Activated T-cell treated with anti-CD3 and anti-CD28 coated beads for 48 hours (primary cell): ENCODE measurements around the gene ITGB5.
"Not testable (repeated sequence)": the region's sequence is repeated elsewhere in the genome, so short reads cannot be mapped to it uniquely, and the experiment has no call there.

Experiments
- DNase-seq: peaks from one replicate; pipeline ENCODE4 v3.0.0-alpha.2; 2020; ENCODE audit warnings: low read depth

Gene ITGB5

GRCh38 chr3:124814620-124815421 is 72.3 kb downstream of the ITGB5 start:
- no peak for DNase-seq

DNA sequence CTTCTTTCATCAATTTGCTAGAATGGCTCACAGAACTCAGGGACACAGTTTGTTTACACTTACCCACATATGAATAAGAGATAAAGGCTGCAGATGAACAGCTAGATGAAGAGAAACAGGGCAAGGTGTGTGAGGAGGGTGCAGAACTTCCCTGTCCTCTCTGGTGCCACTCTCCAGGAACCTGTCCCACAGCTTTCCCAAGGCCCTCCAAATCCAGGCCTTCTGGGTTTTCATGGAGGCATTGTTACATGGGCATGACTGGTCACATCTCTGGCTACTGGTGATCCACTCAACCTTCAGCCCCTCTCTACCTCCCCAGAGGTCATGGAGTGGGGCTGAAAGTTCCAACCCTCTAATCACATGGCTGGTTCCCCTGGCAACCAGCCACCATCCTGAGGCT is 73.6 kb downstream of the ITGB5 start:
- no peak for DNase-seq

- no peak for DNase-seq
These were observed 74.6 kb downstream of the ITGB5 start for GRCh38 chr3:124812291-124813265.

DNA sequence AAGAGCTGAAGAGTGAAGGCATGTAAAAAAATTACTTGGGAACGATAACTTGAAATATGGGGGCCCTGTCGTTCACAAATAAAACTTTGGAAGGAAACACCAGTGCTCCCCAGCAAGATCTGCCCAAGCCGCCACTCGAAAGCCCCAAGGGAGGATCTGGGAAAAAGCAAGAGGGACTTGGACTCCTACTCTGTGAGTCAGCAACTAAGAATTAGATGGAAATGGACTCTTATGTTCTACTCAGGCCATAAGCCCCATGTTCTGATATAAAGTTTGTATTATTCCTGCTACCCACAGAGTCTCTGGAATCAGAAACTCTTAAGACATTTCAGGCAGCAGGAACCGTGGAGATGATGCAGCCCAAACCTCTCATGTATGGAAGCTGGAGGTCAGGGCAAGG is 75.7 kb downstream of the ITGB5 start:
- DNase-seq: no peak

GRCh38 chr3:124810970-124811369 is 76.2 kb downstream of the ITGB5 start:
- no peak for DNase-seq

- DNase-seq: no peak
These were observed 78.1 kb downstream of the ITGB5 start for GRCh38 chr3:124809039-124809438.

DNA sequence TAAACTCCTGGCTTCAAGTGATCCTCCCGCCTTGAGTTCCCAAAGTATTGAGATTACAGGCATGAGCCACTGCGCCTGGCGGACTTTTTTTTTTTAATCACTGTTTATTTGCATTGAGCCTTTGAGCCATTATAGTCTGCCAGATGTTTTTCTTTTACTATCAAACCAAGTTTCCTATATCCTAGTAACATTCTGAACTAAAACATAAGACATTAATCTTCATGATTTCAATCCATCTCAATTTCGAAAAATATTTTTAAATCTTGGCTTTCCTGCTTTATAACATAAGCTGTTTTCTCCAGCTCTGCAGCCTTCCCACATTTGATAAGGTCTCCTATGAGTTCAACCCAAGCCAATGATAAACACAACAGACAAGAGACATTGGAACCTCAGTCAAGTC is 81.5 kb downstream of the ITGB5 start:
- no peak for DNase-seq

- no peak for DNase-seq
These were observed 82.3 kb downstream of the ITGB5 start for GRCh38 chr3:124804875-124805274.

DNA sequence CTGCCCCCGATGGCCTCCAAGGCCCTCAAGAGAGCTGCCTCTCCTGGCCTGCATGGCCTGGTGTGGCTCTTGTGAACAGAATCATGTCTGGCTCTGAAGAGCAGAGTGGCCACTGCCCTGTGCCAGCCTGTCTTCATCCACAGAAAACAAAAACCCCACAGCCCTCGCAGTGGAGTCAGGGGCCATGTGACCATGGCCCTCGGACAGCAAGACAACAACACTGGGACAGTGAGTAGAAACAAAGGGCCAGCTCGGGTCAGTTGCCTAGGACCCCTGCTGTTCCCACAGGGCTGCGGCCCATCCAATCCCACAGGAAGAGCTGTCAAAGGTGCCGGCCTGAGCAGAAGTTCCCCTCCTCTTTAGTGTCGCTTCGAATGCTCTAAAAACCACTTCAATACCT is 84.5 kb downstream of the ITGB5 start:
- DNase-seq: no peak

- DNase-seq: no peak
These were observed 85.0 kb downstream of the ITGB5 start for GRCh38 chr3:124802061-124802698.

DNA sequence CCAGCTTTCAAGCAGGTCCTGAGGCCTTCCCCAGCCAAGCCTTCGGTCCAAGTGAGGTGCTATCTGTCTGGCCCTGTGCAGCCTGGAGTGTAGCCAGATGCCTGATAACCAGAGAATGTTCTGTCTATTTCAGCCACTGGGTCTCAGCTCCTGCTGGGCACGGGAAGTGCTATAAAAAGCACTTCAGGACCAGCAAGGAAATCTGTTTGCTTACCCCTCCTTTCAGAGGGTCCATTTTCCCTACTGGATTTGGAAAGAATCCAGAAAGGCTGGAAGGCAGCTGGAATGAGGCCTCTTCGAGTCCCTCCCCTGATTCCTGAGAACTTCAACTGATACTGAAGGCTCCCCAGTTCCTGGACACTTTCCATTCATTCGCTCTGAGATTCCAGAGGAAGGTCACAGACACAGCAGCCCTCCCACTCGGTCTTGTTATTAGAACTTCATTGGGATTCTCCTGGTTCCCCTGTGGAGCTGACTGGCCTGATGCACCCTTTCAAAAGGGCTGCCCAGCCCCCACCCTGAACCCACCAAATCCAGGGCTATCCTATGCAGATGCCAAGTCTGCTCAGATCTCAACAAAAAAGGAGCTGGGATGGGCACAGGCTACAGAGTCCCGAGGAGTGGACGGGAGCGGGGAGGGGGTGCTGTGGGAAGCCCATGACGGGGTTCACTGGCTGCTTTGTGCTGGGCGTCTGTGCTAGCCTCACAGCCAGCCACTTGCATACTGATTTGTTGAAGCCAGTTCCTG is 86.5 kb downstream of the ITGB5 start:
- no peak for DNase-seq

- DNase-seq: no peak
These were observed 87.1 kb downstream of the ITGB5 start for GRCh38 chr3:124800076-124800475.

DNA sequence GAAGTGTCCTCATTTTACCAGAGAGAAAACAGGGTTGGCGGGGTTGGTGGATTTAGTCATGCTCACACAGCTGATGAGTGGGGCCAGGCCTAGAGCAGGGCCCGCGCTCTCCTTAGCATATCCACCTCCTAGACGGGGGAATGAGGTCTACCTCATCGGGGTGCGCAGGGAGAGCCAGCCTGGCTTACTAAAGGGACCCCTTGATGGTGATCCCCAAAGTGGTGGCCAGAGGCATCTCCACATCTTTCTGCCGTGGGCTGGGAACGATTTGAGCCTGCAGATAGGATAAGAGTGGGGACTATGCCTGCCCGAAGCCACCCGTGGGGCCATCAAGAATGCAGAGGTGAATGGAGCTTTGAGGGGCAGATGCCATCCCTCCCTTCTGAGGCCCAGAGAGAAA is 87.5 kb downstream of the ITGB5 start:
- no peak for DNase-seq

- no peak for DNase-seq
These were observed 89.7 kb downstream of the ITGB5 start for GRCh38 chr3:124797426-124797945.

DNA sequence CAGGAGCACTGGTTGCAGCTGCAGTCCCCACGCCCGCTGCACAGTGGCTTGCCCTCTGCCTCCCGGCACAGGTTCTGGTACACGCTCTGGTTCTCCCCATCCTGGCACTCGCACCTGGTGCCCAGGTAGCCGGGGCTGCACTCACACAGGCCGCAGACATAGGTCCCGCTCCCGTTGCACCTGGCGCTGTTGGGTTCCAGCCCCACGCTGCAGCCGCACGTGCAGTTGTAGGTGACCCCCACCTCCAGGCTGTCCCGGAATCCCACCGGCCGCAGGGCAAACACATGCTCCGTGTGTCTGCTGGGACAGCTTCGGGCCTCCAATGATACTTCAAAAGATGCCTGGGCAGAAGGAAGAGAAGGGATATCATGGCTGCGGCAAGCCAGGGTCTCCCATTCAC is 90.7 kb downstream of the ITGB5 start:
- DNase-seq: no peak

- no peak for DNase-seq
These were observed 94.0 kb downstream of the ITGB5 start for GRCh38 chr3:124793054-124793739.

DNA sequence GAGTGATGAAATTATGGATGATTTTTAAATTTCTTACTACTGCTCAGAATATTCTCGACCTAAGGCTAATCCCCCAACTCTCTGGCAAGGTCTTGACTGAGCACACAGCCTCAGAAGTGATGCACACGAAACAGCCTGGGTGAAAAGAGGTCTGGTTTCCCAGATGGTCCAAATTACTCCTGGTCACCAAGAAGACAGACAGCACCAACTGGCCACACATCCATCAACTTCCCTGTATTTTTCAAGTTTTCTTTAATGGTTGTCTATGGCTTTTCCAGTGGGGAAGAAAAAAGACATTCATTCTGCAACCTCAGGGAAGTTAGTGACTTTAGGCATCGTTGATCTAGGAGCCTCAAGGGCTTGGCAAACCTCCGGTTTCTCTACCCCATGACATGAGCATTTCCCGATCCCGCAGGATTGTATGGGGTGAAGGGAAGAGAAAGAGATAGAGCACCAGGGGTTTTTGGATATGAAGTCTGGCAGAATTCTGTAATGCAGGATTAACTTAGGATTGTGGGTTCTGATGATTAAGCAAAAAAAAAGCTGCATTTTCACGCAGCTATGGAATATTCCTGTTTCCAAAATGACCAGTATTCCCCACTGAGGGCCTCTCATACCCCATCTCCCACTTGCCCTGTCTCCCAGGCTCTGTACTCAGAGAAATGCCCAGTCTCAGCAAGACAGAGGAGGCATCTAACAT is 94.7 kb downstream of the ITGB5 start:
- DNase-seq: no peak

DNA sequence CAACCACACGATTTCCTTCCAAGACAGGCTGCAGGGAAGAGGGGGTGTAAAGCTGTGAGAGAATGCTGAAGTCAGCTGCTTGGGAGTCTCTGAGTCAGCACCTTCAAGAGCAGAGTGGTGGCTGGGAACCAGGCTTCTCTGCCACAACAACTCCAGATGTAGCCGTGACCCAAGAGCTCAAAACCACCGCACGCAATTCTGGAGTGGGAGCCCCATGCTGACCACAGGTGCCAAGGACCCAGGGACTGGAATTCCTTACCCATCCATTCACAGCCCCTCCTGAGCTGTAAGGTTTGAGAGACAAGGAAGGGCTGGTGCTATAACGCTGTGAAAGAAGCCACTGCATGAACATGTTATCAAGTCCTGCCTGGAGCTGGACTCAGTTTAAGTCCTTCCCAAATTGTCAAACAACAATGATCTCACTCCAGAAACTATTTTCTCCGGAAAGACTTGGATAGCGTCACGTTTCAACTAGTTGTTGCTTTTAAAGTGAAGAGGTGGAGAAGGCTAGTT is 95.5 kb downstream of the ITGB5 start:
- no peak for DNase-seq

DNA sequence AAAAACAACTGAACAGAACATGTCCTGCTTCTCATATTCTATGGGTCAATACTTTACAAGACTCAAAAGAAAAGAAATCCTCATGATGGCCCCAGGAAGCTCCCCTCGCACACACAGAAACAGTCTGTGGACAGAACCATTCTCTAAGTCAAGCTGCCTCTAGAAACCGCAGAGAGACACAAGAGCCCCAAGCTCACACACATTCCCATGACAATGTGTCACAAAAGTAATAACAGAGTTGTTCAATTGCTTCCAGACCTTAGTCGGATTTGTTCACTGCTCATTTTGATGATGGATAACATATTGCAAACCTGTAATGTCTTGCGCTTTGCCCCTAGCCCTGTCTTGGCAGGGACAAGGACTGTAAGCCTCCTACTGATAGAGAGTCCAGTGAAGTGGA is 96.0 kb downstream of the ITGB5 start:
- no peak for DNase-seq

- not testable (repeated sequence) for DNase-seq
These were observed 98.1 kb downstream of the ITGB5 start for GRCh38 chr3:124789103-124789502.
